HepG2 (cell line): ENCODE data around the gene STX10. TPM values are rescaled to one million over a fixed set of nuclear protein-coding genes. Genes with fewer than 3 reads are reported as not detected.

ENCODE experiments used
- AHR ChIP-seq: IDR thresholded peaks from 2 replicates; pipeline ENCODE4 v1.6.1; 2018; ENCODE audit warnings: missing genetic modification reagents, missing compliant biosample characterization
- ARID5B ChIP-seq: IDR thresholded peaks from 2 replicates; pipeline ENCODE4 v1.4.0; 2020; ENCODE audit warnings: mild to moderate bottlenecking, missing genetic modification reagents
- ATF7 ChIP-seq, 2 experiments: fragments of 450-650 bp in 1 of 2; sonication (generic) in 1 of 2; formaldehyde crosslinking in 1 of 2; IDR thresholded peaks; 2 replicates each; pipeline versions ENCODE4 v1.4.0 to v1.6.1; 2016 to 2020; ENCODE audit warnings: antibody characterized with exemption in 1 of 2, mild to moderate bottlenecking in 1 of 2, missing genetic modification reagents in 1 of 2
- CREM ChIP-seq, 2 experiments: sonication (generic) in 1 of 2; formaldehyde crosslinking in 1 of 2; IDR thresholded peaks; 2 replicates each; pipeline versions ENCODE4 v1.4.0 to v1.6.1; 2016 to 2020; ENCODE audit warnings: antibody characterized with exemption in 1 of 2, mild to moderate bottlenecking in 1 of 2, missing genetic modification reagents in 1 of 2
- FOXJ3 ChIP-seq: sonication (generic); formaldehyde crosslinking; IDR thresholded peaks from 2 replicates; pipeline ENCODE4 v1.4.0; 2020; ENCODE audit warnings: missing genetic modification reagents, mild to moderate bottlenecking, borderline replicate concordance
- FOXM1 ChIP-seq: sonication (generic); formaldehyde crosslinking; IDR thresholded peaks from 2 replicates; pipeline ENCODE4 v1.5.0; 2020; ENCODE audit warnings: missing genetic modification reagents
- HOXA5 ChIP-seq: sonication (generic); formaldehyde crosslinking; IDR thresholded peaks from 2 replicates; pipeline ENCODE4 v1.4.0; 2020; ENCODE audit warnings: missing genetic modification reagents
- HOXA9 ChIP-seq: sonication (generic); formaldehyde crosslinking; IDR thresholded peaks from 2 replicates; pipeline ENCODE4 v1.8.1; 2022; ENCODE audit warnings: missing genetic modification reagents, mild to moderate bottlenecking, moderate library complexity, borderline replicate concordance
- NCOA2 ChIP-seq: sonication (generic); formaldehyde crosslinking; IDR thresholded peaks from 2 replicates; pipeline ENCODE4 v1.8.0; 2022; ENCODE audit warnings: inconsistent platforms
- NFYB ChIP-seq: sonication (generic); formaldehyde crosslinking; IDR thresholded peaks from 2 replicates; pipeline ENCODE4 v1.4.0; 2020; ENCODE audit warnings: missing genetic modification reagents
- PBX3 ChIP-seq: sonication (generic); formaldehyde crosslinking; IDR thresholded peaks from 2 replicates; pipeline ENCODE4 v1.8.1; 2023; ENCODE audit warnings: missing genetic modification reagents, inconsistent platforms, borderline replicate concordance
- SIN3B ChIP-seq: fragments of 150-350 bp; IDR thresholded peaks from 2 replicates; pipeline ENCODE4 v1.6.1; 2014; ENCODE audit warnings: low read length
- SIX1 ChIP-seq: sonication (generic); formaldehyde crosslinking; IDR thresholded peaks from 2 replicates; pipeline ENCODE4 v1.4.0; 2020; ENCODE audit warnings: missing genetic modification reagents, borderline replicate concordance
- SIX4 ChIP-seq: sonication (generic); formaldehyde crosslinking; IDR thresholded peaks from 2 replicates; pipeline ENCODE4 v1.4.0; 2020; ENCODE audit warnings: missing genetic modification reagents
- SOX5 ChIP-seq: IDR thresholded peaks from 2 replicates; pipeline ENCODE4 v1.6.1; 2016; ENCODE audit warnings: borderline replicate concordance
- TAF15 ChIP-seq: fragments of 200-400 bp; formaldehyde crosslinking; IDR thresholded peaks from one replicate; pipeline ENCODE4 v1.6.1; 2018; ENCODE audit warnings: mild to moderate bottlenecking, low read depth, low read length; ENCODE audit not compliant: poor library complexity, severe bottlenecking
- ZNF260 ChIP-seq: sonication (generic); formaldehyde crosslinking; IDR thresholded peaks from 2 replicates; pipeline ENCODE4 v1.4.0; 2020; ENCODE audit warnings: missing genetic modification reagents, low read depth, mild to moderate bottlenecking, borderline replicate concordance
- ZNF468 ChIP-seq: sonication (generic); formaldehyde crosslinking; IDR thresholded peaks from 2 replicates; pipeline ENCODE4 v1.8.0; 2022; ENCODE audit warnings: mild to moderate bottlenecking, moderate library complexity, missing genetic modification reagents
- ZNF619 ChIP-seq: sonication (generic); formaldehyde crosslinking; IDR thresholded peaks from 2 replicates; pipeline ENCODE4 v1.4.0; 2020; ENCODE audit warnings: mild to moderate bottlenecking, missing genetic modification reagents
- ZNF709 ChIP-seq: sonication (generic); formaldehyde crosslinking; IDR thresholded peaks from 2 replicates; pipeline ENCODE4 v1.5.0; 2020; ENCODE audit warnings: mild to moderate bottlenecking, missing genetic modification reagents
- ZNF720 ChIP-seq: sonication (generic); formaldehyde crosslinking; IDR thresholded peaks from 2 replicates; pipeline ENCODE4 v1.4.0; 2020; ENCODE audit warnings: missing genetic modification reagents
- ZNF766 ChIP-seq: sonication (generic); formaldehyde crosslinking; IDR thresholded peaks from 2 replicates; pipeline ENCODE4 v1.5.0; 2020; ENCODE audit warnings: missing genetic modification reagents, borderline replicate concordance
- ZNF883 ChIP-seq: sonication (generic); formaldehyde crosslinking; IDR thresholded peaks from 2 replicates; pipeline ENCODE4 v1.5.1; 2020; ENCODE audit warnings: mild to moderate bottlenecking, missing genetic modification reagents; ENCODE audit errors: not compliant biosample characterization
- polyA plus RNA-seq, 8 experiments: library from polyadenylated mRNA; depleted of rRNA in 3 of 8; stranded (reverse) in 7 of 8; unstranded in 1 of 8; fragments of >200 nt; fragmentation: Illumina TruSeq in 4 of 8; extraction: Trizol in 4 of 8; gene quantifications; 2 replicates each; pipeline versions ENCODE4 v1.2.1 to v1.2.3, GENCODE V29; 2011 to 2016; ENCODE audit warnings: low read depth in 4 of 8, missing spikeins in 1 of 8, mixed read lengths in 1 of 8; ENCODE audit not compliant: insufficient read depth in 1 of 8
- total RNA-seq, 5 experiments: library from RNA; depleted of rRNA; stranded (reverse); fragments of >200 nt; fragmentation: Illumina TruSeq; extraction: Trizol; gene quantifications; 2 replicates each; pipeline ENCODE4 v1.2.3, GENCODE V29; 2016; ENCODE audit warnings: low read depth in 1 of 5
- TF ChIP-seq, protein P1 (sequence below): sonication (generic); formaldehyde crosslinking; conservative IDR thresholded peaks from 2 replicates; pipeline ENCODE4 v1.8.1; 2023; ENCODE audit warnings: missing genetic modification reagents

The STX10 gene
- total and polyA plus RNA-seq, 2 of the 13 experiments (the other 11 are each of a cell fraction or from before 2014, with no cell fraction given), result 47.9 to 66.4 TPM

GRCh38 chr19:13164343-13165161 is 14.4 kb upstream of the STX10 start (continued):
- TF ChIP-seq ZNF883 (CRISPR knock-in tag) (no peak), ZNF720 (CRISPR knock-in tag) (no peak), ZNF709 (CRISPR knock-in tag) (no peak), SIX1 (CRISPR knock-in tag) (no peak), SIX4 (CRISPR knock-in tag) (peak; percentile 11; the same call in 1 of the 2 replicates), FOXJ3 (CRISPR knock-in tag) (no peak), AHR (CRISPR knock-in tag) (no peak), ZNF619 (CRISPR knock-in tag) (no peak), ARID5B (CRISPR knock-in tag) (peak; percentile 81), HOXA9 (CRISPR knock-in tag) (no peak), HOXA5 (CRISPR knock-in tag) (no peak), CREM (IDR thresholded peaks at IDR 0.05) (peak; percentile 67), CREM (CRISPR knock-in tag; IDR thresholded peaks at IDR 0.05) (no peak), SOX5 (CRISPR knock-in tag) (peak; percentile 92), ATF7 (IDR thresholded peaks at IDR 0.05) (no peak), ATF7 (CRISPR knock-in tag; IDR thresholded peaks at IDR 0.05) (no peak), NFYB (CRISPR knock-in tag) (peak; percentile 17; the same call in 1 of the 2 replicates), ZNF260 (CRISPR knock-in tag) (no peak), FOXM1 (CRISPR knock-in tag) (no peak), NCOA2 (peak; percentile 86), ZNF468 (CRISPR knock-in tag) (no peak), ZNF766 (CRISPR knock-in tag) (0 out of 2 replicates have a peak, but pooled peaks have one; percentile 36), PBX3 (CRISPR knock-in tag) (no peak), SIN3B (no peak), TAF15 (peak; percentile 45)
- TF ChIP-seq, protein P1, sequence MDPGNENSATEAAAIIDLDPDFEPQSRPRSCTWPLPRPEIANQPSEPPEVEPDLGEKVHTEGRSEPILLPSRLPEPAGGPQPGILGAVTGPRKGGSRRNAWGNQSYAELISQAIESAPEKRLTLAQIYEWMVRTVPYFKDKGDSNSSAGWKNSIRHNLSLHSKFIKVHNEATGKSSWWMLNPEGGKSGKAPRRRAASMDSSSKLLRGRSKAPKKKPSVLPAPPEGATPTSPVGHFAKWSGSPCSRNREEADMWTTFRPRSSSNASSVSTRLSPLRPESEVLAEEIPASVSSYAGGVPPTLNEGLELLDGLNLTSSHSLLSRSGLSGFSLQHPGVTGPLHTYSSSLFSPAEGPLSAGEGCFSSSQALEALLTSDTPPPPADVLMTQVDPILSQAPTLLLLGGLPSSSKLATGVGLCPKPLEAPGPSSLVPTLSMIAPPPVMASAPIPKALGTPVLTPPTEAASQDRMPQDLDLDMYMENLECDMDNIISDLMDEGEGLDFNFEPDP (CRISPR knock-in tag), result no peak
